Measurements from ENCODE around the gene QRFP. TPM values are rescaled to one million over a fixed set of nuclear protein-coding genes. Genes with fewer than 3 reads are reported as not detected.

The QRFP gene
- polyA plus RNA-seq, 1 donor from 2014 or later, result not detected

DNA sequence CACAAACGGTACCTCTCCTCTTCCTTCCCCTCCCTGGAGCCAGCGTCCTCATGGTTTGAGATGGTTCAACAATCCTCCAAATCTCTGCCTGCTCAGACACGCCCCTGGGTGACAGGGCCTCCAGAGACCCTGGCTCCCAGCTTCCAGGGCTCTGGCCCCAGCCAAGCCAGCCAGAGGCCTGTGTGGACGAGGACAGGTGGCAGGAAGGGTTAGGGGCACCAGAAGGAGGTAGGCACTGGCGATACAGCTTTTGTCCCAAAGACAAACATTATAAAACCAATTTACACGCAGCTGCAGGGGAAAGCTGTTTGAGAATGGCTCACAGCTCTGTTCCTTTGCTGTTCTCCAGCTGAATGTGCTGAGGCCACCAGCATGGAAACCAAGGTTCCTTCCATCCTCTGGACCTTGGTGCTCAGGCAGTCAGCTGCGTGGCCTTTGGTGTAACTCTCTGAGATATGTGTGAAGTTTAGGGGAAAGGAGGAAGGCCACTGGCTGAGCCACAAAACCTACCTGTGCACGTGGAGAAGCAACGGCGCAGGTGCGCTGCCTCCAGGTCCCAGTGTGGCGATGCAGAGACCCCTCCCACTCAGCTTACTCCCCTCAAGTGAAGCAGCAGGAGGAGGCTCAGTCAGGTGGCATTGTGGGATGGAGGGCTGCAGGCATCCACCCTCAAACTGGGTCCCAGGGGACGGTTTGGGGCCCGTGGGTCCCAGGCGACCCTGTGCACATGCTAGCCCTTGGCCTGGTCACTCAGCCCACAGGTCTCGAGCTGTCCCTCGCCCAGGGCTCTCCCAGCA, 4.3 kb upstream of the QRFP start:
- Histone ChIP-seq H3K4me3 (ENCODE audit: low read length) (no peak overlapping the region), H3F3A (ENCODE audit: insufficient read depth, low read length, poor library complexity, severe bottlenecking) (no peaks in the 10 kb centered on the region), H3K9me3 (ENCODE audit: low read length) (no peaks in the 10 kb centered on the region), H4K20me1 (ENCODE audit: insufficient read depth) (no peaks in the 10 kb centered on the region), H3K27ac (ENCODE audit: low read length) (no peak overlapping the region), H3K9me2 (ENCODE audit: insufficient read depth, low read length) (no peaks in the 10 kb centered on the region), H3K79me2 (replicated peaks; ENCODE audit: insufficient read depth, low read length) (no peaks in the 10 kb centered on the region), H3K4me2 (ENCODE audit: low read length) (no peak overlapping the region), H3K27me3 (ENCODE audit: insufficient read depth, low read depth, low read length) (no peaks in the 10 kb centered on the region), H3K36me3 (ENCODE audit: insufficient read depth, low read length) (no peaks in the 10 kb centered on the region), H2AFZ (ENCODE audit: low read depth, low read length) (no peak overlapping the region), H3K9ac (ENCODE audit: low read length) (no peak overlapping the region)
- peak; percentile 16 for TF ChIP-seq POLR2AphosphoS5 (IDR thresholded peaks at IDR 0.05)
- TF ChIP-seq, protein P1, sequence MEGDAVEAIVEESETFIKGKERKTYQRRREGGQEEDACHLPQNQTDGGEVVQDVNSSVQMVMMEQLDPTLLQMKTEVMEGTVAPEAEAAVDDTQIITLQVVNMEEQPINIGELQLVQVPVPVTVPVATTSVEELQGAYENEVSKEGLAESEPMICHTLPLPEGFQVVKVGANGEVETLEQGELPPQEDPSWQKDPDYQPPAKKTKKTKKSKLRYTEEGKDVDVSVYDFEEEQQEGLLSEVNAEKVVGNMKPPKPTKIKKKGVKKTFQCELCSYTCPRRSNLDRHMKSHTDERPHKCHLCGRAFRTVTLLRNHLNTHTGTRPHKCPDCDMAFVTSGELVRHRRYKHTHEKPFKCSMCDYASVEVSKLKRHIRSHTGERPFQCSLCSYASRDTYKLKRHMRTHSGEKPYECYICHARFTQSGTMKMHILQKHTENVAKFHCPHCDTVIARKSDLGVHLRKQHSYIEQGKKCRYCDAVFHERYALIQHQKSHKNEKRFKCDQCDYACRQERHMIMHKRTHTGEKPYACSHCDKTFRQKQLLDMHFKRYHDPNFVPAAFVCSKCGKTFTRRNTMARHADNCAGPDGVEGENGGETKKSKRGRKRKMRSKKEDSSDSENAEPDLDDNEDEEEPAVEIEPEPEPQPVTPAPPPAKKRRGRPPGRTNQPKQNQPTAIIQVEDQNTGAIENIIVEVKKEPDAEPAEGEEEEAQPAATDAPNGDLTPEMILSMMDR (IDR thresholded peaks at IDR 0.05; ENCODE audit: poor library complexity, severe bottlenecking), result no peak
- TF ChIP-seq, protein P2, sequence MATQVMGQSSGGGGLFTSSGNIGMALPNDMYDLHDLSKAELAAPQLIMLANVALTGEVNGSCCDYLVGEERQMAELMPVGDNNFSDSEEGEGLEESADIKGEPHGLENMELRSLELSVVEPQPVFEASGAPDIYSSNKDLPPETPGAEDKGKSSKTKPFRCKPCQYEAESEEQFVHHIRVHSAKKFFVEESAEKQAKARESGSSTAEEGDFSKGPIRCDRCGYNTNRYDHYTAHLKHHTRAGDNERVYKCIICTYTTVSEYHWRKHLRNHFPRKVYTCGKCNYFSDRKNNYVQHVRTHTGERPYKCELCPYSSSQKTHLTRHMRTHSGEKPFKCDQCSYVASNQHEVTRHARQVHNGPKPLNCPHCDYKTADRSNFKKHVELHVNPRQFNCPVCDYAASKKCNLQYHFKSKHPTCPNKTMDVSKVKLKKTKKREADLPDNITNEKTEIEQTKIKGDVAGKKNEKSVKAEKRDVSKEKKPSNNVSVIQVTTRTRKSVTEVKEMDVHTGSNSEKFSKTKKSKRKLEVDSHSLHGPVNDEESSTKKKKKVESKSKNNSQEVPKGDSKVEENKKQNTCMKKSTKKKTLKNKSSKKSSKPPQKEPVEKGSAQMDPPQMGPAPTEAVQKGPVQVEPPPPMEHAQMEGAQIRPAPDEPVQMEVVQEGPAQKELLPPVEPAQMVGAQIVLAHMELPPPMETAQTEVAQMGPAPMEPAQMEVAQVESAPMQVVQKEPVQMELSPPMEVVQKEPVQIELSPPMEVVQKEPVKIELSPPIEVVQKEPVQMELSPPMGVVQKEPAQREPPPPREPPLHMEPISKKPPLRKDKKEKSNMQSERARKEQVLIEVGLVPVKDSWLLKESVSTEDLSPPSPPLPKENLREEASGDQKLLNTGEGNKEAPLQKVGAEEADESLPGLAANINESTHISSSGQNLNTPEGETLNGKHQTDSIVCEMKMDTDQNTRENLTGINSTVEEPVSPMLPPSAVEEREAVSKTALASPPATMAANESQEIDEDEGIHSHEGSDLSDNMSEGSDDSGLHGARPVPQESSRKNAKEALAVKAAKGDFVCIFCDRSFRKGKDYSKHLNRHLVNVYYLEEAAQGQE (IDR thresholded peaks at IDR 0.05; ENCODE audit: borderline replicate concordance), result no peak

DNA sequence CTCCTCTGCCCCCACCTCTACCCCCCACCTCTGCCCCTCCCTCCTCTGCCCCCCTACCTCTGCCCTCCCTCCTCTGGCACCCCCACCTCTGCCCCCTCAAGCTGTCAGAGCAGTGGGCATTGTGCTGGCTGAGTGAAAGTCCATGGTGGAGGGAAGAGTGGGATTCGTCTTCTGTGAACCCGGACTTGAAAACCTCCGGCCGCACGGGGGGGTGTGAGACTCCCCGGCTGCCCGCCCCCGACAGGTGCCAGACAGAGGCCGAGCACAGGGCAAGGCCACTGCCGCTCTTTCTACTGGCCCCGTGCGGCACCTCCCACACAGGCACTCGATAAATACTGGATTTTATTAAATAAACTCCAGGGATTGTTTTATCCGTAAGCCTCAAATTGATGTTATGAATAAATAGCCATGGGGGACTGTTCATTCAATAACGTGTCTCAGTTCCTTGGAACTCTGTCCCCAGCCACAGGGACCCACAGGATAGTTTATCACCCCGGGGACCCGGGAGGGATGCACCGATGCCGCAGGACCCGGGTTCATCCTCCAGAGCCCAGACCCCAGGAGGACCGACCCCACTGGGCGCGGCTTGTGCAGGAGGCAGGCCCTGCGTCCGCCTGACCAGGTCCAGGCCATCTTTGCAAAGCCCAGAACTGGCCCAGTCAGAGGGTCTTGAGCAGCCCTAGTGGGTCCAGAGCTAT, 2.6 kb upstream of the QRFP start:
- Histone ChIP-seq H3K9ac (ENCODE audit: low read length) (no peak overlapping the region), H3K36me3 (ENCODE audit: insufficient read depth, low read length) (no peaks in the 10 kb centered on the region), H2AFZ (ENCODE audit: low read depth, low read length) (no peak overlapping the region), H3K27me3 (ENCODE audit: insufficient read depth, low read depth, low read length) (no peaks in the 10 kb centered on the region), H3K79me2 (replicated peaks; ENCODE audit: insufficient read depth, low read length) (no peaks in the 10 kb centered on the region), H3K9me3 (ENCODE audit: low read length) (no peaks in the 10 kb centered on the region), H3K27ac (ENCODE audit: low read length) (no peak overlapping the region), H3K4me3 (ENCODE audit: low read length) (no peak overlapping the region), H4K20me1 (ENCODE audit: insufficient read depth) (no peaks in the 10 kb centered on the region), H3F3A (ENCODE audit: insufficient read depth, low read length, poor library complexity, severe bottlenecking) (no peaks in the 10 kb centered on the region), H3K4me2 (ENCODE audit: low read length) (no peak overlapping the region), H3K9me2 (ENCODE audit: insufficient read depth, low read length) (no peaks in the 10 kb centered on the region)
- no peak for TF ChIP-seq RAD21 (conservative IDR thresholded peaks at IDR 0.05)
- TF ChIP-seq, protein P1 (IDR thresholded peaks at IDR 0.05; ENCODE audit: poor library complexity, severe bottlenecking), result no peak

All from neural cell (in vitro differentiated cells).